ENCODE measurements around the gene MAP9.
"Not testable (repeated sequence)": the region's sequence is repeated elsewhere in the genome, so short reads cannot be mapped to it uniquely, and the experiment has no call there.

The MAP9 gene

DNA sequence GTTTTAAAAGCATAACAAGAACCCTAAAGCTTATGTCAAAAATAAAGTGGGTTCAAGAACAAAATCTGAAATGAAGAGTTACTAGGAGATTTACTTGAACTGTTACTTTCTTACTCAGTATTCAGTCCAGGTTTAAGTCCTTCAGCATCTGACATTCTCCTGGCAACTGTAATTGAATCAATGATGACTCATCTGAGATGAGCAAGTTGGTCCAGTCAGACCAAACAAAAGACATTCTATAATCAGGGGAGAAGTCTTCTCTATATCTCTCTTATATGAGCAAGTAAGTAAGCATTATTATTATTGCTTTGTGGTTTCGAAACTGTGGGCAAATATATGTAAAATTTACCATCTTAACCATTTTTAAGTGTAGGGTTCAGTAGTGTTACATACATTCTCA lies 34.6 kb downstream of the MAP9 start:
- DNase-seq (ENCODE audit: low read depth in 2 of 2), result no peak

- no peak for DNase-seq (ENCODE audit: low read depth in 2 of 2)
These were observed 36.8 kb downstream of the MAP9 start for GRCh38 chr4:155339999-155340398.

GRCh38 chr4:155339588-155339987 lies 37.2 kb downstream of the MAP9 start:
- DNase-seq (ENCODE audit: low read depth in 2 of 2), result no peak

DNA sequence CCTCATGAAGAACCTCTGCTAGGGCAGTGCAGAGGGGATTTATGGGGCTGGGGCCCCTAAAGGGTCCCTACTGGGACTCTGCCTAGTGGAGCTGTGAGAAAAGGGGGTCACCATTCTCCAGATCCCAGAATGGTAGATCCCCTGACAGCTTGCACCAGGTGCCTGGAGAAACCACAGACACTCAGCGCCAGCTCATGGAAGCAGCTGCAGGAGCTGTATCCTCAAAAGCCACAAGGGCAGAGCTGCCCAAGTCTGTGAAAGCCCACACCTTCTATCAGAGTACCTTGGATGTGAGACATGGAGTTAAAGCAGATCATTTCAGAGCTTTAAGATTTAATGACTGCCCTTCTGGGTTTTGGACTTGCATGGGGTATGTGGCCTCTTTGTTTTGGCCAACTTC lies 38.6 kb downstream of the MAP9 start:
- no peak for DNase-seq (ENCODE audit: low read depth in 2 of 2)

DNA sequence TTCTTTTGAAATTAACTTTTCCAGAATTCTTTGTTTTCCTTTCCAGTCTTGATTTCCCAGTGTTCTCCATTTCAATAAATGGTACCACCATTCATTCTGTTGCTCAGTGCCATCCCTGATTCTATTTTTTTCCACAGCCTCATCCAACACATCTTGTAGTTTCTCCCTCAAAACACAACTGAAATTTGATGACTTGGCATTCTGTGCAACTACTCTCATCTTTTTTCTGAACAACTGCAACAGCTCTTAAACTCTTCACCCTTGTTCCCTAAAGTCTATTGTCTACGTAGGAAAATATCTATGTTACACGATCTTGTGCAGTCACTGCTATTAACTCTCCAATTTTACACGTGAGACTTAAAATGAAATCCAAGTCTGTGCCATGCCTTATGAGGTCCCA lies 40.5 kb downstream of the MAP9 start:
- no peak for DNase-seq (ENCODE audit: low read depth in 2 of 2)

- DNase-seq (ENCODE audit: low read depth in 2 of 2), result no peak
These were observed 45.3 kb downstream of the MAP9 start for GRCh38 chr4:155331478-155331877.

- DNase-seq (ENCODE audit: low read depth in 2 of 2), result no peak
These were observed 54.0 kb downstream of the MAP9 start for GRCh38 chr4:155322782-155323181.

DNA sequence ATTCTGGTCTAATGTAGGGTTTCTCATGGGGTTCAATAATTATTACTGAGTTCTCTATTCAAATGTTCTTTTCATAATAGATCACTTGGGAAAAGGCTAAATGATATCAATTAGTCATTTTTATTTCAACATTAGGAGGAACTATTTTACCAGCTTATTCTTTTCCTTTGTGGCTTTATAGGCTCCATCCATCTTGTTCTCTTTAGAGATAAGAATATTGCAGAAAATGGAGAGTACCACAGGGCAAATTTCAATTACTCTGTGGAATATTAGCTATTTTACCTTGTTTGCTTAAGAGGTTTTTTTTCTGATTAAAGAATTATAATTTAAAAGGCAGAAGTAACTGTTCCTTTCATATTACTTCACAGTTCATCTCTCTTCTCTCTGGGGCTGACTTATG lies 55.8 kb downstream of the MAP9 start:
- no peak for DNase-seq (ENCODE audit: low read depth in 2 of 2)

GRCh38 chr4:155319516-155319915 lies 57.2 kb downstream of the MAP9 start:
- DNase-seq (ENCODE audit: low read depth in 2 of 2), result no peak

GRCh38 chr4:155312027-155312426 lies 64.7 kb downstream of the MAP9 start:
- not testable (repeated sequence) for DNase-seq (ENCODE audit: low read depth in 2 of 2)

DNA sequence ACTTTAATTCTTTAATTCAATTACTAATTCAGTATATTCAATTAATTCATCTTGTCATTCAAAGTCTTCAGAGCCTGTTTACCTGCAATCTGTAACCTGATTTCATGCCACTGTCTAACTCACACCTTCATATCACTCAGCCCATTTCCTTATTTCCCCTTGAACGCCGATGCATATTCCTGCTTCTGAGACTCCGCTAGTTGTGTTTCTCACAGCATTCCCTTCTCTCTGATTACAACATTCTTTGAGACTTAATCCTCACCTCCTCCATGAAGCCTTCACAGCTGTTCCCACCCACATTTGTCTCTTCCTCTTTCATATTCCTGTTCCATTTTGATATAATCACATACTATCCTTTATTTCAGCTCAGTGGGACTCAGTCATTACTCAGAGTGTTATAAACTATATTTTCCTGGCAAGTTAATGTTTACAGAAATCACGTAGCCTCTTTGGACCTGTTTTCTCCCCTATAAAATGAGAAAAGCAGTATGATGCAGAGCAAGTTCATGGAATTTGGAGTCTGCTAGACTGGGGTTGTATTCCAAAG lies 69.0 kb downstream of the MAP9 start:
- DNase-seq (ENCODE audit: low read depth in 2 of 2), result no peak

- no peak for DNase-seq (ENCODE audit: low read depth in 2 of 2)
These were observed 71.1 kb downstream of the MAP9 start for GRCh38 chr4:155305619-155306018.

- DNase-seq (ENCODE audit: low read depth in 2 of 2), result no peak
These were observed 72.4 kb downstream of the MAP9 start for GRCh38 chr4:155304375-155304774.

GRCh38 chr4:155299103-155299502 lies 77.7 kb downstream of the MAP9 start:
- no peak for DNase-seq (ENCODE audit: low read depth in 2 of 2)

All from stimulated activated CD8-positive, alpha-beta memory T cell treated with anti-CD3 and anti-CD28 coated beads, Interleukin-15, amount 100 ng/mL, for 4 hours (primary cell).